Measurements from ENCODE around the gene FOXC1. TPM values are rescaled to one million over a fixed set of nuclear protein-coding genes. Genes with fewer than 3 reads are reported as not detected.

Gene FOXC1
- total and polyA plus RNA-seq, 9 of the 15 experiments (the other 6 are each of a cell fraction or from before 2014, with no cell fraction given) = not detected

DNA sequence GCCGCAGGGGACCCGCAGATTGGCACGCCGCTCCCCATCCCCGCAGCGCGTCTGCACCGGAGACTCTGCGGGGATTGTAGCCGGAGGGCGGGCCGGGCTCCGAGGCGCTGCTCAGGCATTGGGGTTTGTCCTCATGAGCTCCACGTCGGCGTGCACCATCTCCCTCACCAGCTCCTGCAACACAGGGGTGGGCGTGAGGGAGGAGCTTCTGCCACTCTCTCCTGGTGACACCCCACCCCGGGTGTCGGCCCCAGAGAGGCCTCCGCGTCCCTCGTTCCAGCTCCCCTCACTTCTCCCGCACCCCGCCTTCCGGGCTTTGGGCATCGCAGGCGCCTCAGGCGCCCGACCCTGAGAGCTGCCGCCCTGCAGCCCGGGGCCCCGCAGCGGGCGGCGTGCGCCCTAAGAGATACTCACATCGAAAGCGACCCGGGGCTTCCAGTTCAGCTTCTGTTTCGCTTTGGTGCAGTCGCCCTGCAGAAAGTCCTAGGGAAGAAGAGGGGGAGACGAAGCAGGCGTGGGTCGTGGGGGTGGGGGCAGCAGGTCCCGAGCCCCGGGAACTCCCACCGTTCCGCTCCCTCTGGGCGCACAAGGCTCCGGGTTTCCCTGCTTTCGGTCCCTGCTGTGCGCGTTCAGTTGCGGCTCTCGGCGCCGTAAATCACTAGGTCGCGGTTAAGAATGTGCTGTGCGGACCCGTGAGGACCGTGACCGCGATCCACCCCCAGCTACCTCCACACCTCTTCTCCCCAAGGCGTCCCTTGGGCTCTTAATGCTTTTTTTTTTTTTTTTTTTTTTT is 14.5 kb downstream of the FOXC1 start (continued):
- TF ChIP-seq, protein P1, sequence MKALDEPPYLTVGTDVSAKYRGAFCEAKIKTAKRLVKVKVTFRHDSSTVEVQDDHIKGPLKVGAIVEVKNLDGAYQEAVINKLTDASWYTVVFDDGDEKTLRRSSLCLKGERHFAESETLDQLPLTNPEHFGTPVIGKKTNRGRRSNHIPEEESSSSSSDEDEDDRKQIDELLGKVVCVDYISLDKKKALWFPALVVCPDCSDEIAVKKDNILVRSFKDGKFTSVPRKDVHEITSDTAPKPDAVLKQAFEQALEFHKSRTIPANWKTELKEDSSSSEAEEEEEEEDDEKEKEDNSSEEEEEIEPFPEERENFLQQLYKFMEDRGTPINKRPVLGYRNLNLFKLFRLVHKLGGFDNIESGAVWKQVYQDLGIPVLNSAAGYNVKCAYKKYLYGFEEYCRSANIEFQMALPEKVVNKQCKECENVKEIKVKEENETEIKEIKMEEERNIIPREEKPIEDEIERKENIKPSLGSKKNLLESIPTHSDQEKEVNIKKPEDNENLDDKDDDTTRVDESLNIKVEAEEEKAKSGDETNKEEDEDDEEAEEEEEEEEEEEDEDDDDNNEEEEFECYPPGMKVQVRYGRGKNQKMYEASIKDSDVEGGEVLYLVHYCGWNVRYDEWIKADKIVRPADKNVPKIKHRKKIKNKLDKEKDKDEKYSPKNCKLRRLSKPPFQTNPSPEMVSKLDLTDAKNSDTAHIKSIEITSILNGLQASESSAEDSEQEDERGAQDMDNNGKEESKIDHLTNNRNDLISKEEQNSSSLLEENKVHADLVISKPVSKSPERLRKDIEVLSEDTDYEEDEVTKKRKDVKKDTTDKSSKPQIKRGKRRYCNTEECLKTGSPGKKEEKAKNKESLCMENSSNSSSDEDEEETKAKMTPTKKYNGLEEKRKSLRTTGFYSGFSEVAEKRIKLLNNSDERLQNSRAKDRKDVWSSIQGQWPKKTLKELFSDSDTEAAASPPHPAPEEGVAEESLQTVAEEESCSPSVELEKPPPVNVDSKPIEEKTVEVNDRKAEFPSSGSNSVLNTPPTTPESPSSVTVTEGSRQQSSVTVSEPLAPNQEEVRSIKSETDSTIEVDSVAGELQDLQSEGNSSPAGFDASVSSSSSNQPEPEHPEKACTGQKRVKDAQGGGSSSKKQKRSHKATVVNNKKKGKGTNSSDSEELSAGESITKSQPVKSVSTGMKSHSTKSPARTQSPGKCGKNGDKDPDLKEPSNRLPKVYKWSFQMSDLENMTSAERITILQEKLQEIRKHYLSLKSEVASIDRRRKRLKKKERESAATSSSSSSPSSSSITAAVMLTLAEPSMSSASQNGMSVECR (CRISPR knock-in tag; IDR thresholded peaks at IDR 0.05) = no peak
- no peak for TF ChIP-seq XRCC3 (IDR thresholded peaks at IDR 0.05)
- no peak for TF ChIP-seq DMBX1 (CRISPR knock-in tag; IDR thresholded peaks at IDR 0.05; ENCODE audit: borderline replicate concordance)

Measured in K562 (cell line).